ENCODE results near the gene DPP8.

Gene DPP8

GRCh38 chr15:65423976-65424679 is 93.4 kb downstream of the DPP8 start:
- DNase-seq (ENCODE audit: low read depth) = no peak

- DNase-seq (ENCODE audit: low read depth) = no peak
Observed at GRCh38 chr15:65423150-65423975, 94.1 kb downstream of the DPP8 start.

- no peak for DNase-seq (ENCODE audit: low read depth)
Observed at GRCh38 chr15:65421360-65422215, 95.9 kb downstream of the DPP8 start.

GRCh38 chr15:65420975-65421359 is 96.5 kb downstream of the DPP8 start:
- no peak for DNase-seq (ENCODE audit: low read depth)

GRCh38 chr15:65418596-65418995 is 98.9 kb downstream of the DPP8 start:
- no peak for DNase-seq (ENCODE audit: low read depth)

- no peak for DNase-seq (ENCODE audit: low read depth)
Observed at GRCh38 chr15:65416845-65417416, 100.6 kb downstream of the DPP8 start.

- no peak for DNase-seq (ENCODE audit: low read depth)
Observed at GRCh38 chr15:65414841-65415621, 102.5 kb downstream of the DPP8 start.

- DNase-seq (ENCODE audit: low read depth) = no peak
Observed at GRCh38 chr15:65413760-65414144, 103.7 kb downstream of the DPP8 start.

- no peak for DNase-seq (ENCODE audit: low read depth)
Observed at GRCh38 chr15:65413051-65413759, 104.3 kb downstream of the DPP8 start.

GRCh38 chr15:65412556-65412955 is 104.9 kb downstream of the DPP8 start:
- DNase-seq (ENCODE audit: low read depth) = no peak

- no peak for DNase-seq (ENCODE audit: low read depth)
Observed at GRCh38 chr15:65411465-65412071, 105.9 kb downstream of the DPP8 start.

- DNase-seq (ENCODE audit: low read depth) = no peak
Observed at GRCh38 chr15:65410972-65411371, 106.5 kb downstream of the DPP8 start.

GRCh38 chr15:65410036-65410435 is 107.5 kb downstream of the DPP8 start:
- DNase-seq (ENCODE audit: low read depth) = no peak

GRCh38 chr15:65409036-65409631 is 108.4 kb downstream of the DPP8 start:
- no peak for DNase-seq (ENCODE audit: low read depth)

- no peak for DNase-seq (ENCODE audit: low read depth)
Observed at GRCh38 chr15:65408324-65409035, 109.0 kb downstream of the DPP8 start.

- DNase-seq (ENCODE audit: low read depth) = no peak
Observed at GRCh38 chr15:65406424-65407000, 111.0 kb downstream of the DPP8 start.

GRCh38 chr15:65405791-65406423 is 111.6 kb downstream of the DPP8 start:
- no peak for DNase-seq (ENCODE audit: low read depth)

- DNase-seq (ENCODE audit: low read depth) = no peak
Observed at GRCh38 chr15:65404186-65404872, 113.2 kb downstream of the DPP8 start.

Data from activated T-cell treated with anti-CD3 and anti-CD28 coated beads for 24 hours (primary cell).